Colonic mucosa (tissue), 4 donors: Measurements from ENCODE around the gene MICU2. TPM values are rescaled to one million over a fixed set of nuclear protein-coding genes. Genes with fewer than 3 reads are reported as not detected.

Experiments
- DNase-seq: peaks from one replicate; pipeline ENCODE4 v3.0.0-alpha.2; 2020
- H3K27ac ChIP-seq: fragments of 200-600 bp; one replicate; pipeline ENCODE4 v1.8.0; 2021
- H3K27me3 ChIP-seq: fragments of 200-600 bp; one replicate; pipeline ENCODE4 v1.8.0; 2021
- H3K36me3 ChIP-seq: fragments of 200-600 bp; one replicate; pipeline ENCODE4 v1.8.0; 2021
- H3K4me1 ChIP-seq: fragments of 200-600 bp; one replicate; pipeline ENCODE4 v1.8.0; 2021; ENCODE audit warnings: mild to moderate bottlenecking
- H3K4me3 ChIP-seq: fragments of 200-600 bp; one replicate; pipeline ENCODE4 v1.8.0; 2021
- H3K9ac ChIP-seq, 2 donors: one replicate each; pipeline ENCODE4 v1.7.0; 2013; ENCODE audit warnings: control low read depth in 2 of 2, low read depth in 2 of 2, low read length in 2 of 2
- H3K9me3 ChIP-seq: fragments of 200-600 bp; one replicate; pipeline ENCODE4 v1.8.0; 2021
- CTCF ChIP-seq: fragments of 200-600 bp; IDR thresholded peaks from one replicate; pipeline ENCODE4 v1.8.0; 2022; ENCODE audit warnings: antibody characterized with exemption, mild to moderate bottlenecking
- intact Hi-C: fragments of 100-400 bp; cut with DNase I; formaldehyde crosslinking; loops from one replicate; pipeline ENCODE4 v1.14.1; 2022
- total RNA-seq, 2 donors: library from RNA; stranded (reverse); fragmentation: NEBNext Ultra II Directional in 1 of 2; extraction: Animal tissue kit (Norgen Biotek cat#: 25700) in 1 of 2; gene quantifications; one replicate each; pipeline ENCODE4 v1.2.1, GENCODE V29; 2021
- donor health status: healthy.
- donor health status: DM: no; HTN: no; CAD: no.
- donor health status: DM: no; HTN: no; CAD: no.

The MICU2 gene
- total RNA-seq, 2 donors from 2014 or later, result 32.3 to 54.6 TPM

- no peaks in the 10 kb centered on the region for H3K27me3 ChIP-seq
- no peak overlapping the region for H3K27ac ChIP-seq
- no peaks in the 10 kb centered on the region for H3K9me3 ChIP-seq
- no peak for TF ChIP-seq CTCF
- intact Hi-C loops, result no loop called here
- no peaks in the 10 kb centered on the region for H3K4me1 ChIP-seq
- no peaks in the 10 kb centered on the region for H3K36me3 ChIP-seq
- no peak overlapping the region for H3K9ac ChIP-seq
- no peak for DNase-seq
- no peak overlapping the region for H3K4me3 ChIP-seq
Observed at GRCh38 chr13:21538753-21539152, 65.2 kb downstream of the MICU2 start.

GRCh38 chr13:21538280-21538679, 65.7 kb downstream of the MICU2 start:
- Histone ChIP-seq H3K4me1 (no peaks in the 10 kb centered on the region), H3K4me3 (no peak overlapping the region), H3K36me3 (no peaks in the 10 kb centered on the region), H3K27me3 (no peaks in the 10 kb centered on the region), H3K27ac (no peak overlapping the region), H3K9ac (no peak overlapping the region), H3K9me3 (no peaks in the 10 kb centered on the region)
- intact Hi-C loops, result no loop called here
- no peak for TF ChIP-seq CTCF
- DNase-seq, result no peak

GRCh38 chr13:21537105-21537504, 66.9 kb downstream of the MICU2 start:
- no peaks in the 10 kb centered on the region for H3K27me3 ChIP-seq
- H3K9me3 ChIP-seq, result no peaks in the 10 kb centered on the region
- no peaks in the 10 kb centered on the region for H3K36me3 ChIP-seq
- no peak for TF ChIP-seq CTCF
- no peak overlapping the region for H3K9ac ChIP-seq
- no peaks in the 10 kb centered on the region for H3K4me1 ChIP-seq
- no peak overlapping the region for H3K4me3 ChIP-seq
- DNase-seq, result no peak
- H3K27ac ChIP-seq, result no peak overlapping the region
- intact Hi-C loops, result no loop called here

- Histone ChIP-seq H3K4me1 (no peaks in the 10 kb centered on the region), H3K27me3 (no peaks in the 10 kb centered on the region), H3K36me3 (no peaks in the 10 kb centered on the region), H3K9me3 (no peaks in the 10 kb centered on the region), H3K27ac (no peak overlapping the region), H3K9ac (no peak overlapping the region), H3K4me3 (no peak overlapping the region)
- intact Hi-C loops, result no loop called here
- no peak for TF ChIP-seq CTCF
- DNase-seq, result no peak
Observed at GRCh38 chr13:21534760-21535159, 69.2 kb downstream of the MICU2 start.

GRCh38 chr13:21531455-21531854, 72.5 kb downstream of the MICU2 start:
- no peak for DNase-seq
- H3K4me3 ChIP-seq, result no peak overlapping the region
- no peaks in the 10 kb centered on the region for H3K36me3 ChIP-seq
- no peak overlapping the region for H3K9ac ChIP-seq
- H3K27me3 ChIP-seq, result no peaks in the 10 kb centered on the region
- H3K9me3 ChIP-seq, result no peaks in the 10 kb centered on the region
- no peak for TF ChIP-seq CTCF
- intact Hi-C loops, result no loop called here
- H3K4me1 ChIP-seq, result no peaks in the 10 kb centered on the region
- H3K27ac ChIP-seq, result no peak overlapping the region

GRCh38 chr13:21530656-21531055, 73.3 kb downstream of the MICU2 start:
- Histone ChIP-seq H3K4me1 (no peaks in the 10 kb centered on the region), H3K27ac (no peak overlapping the region), H3K4me3 (no peak overlapping the region), H3K9me3 (no peaks in the 10 kb centered on the region), H3K9ac (no peak overlapping the region), H3K36me3 (no peaks in the 10 kb centered on the region), H3K27me3 (no peaks in the 10 kb centered on the region)
- intact Hi-C loops, result no loop called here
- TF ChIP-seq CTCF, result no peak
- no peak for DNase-seq
